ENCODE data around the gene MTERF2.
"Not testable (repeated sequence)": the region's sequence is repeated elsewhere in the genome, so short reads cannot be mapped to it uniquely, and the experiment has no call there.

The MTERF2 gene

GRCh38 chr12:107025671-107026070 lies 38.7 kb upstream of the MTERF2 start:
- Histone ChIP-seq H3K4me3 (ENCODE audit: low read depth in 1 of 5, low read length in 5 of 5) (no peak overlapping the region), H3K27ac (ENCODE audit: low read depth, low read length) (no peak overlapping the region), H3K9ac (ENCODE audit: low read length in 5 of 5) (no peak overlapping the region), H3K9me3 (ENCODE audit: control insufficient read depth in 5 of 5, low read length in 5 of 5) (no peaks in the 10 kb centered on the region), H3K4me1 (ENCODE audit: control insufficient read depth in 5 of 5, insufficient read depth in 5 of 5, low read length in 5 of 5) (peaks cover 0 to 12% (median 12%) of the 10 kb centered on the region in 5 donors), H3K36me3 (ENCODE audit: control insufficient read depth in 5 of 5, insufficient read depth in 5 of 5, low read length in 5 of 5) (peaks cover 0 to 4% (median 0%) of the 10 kb centered on the region in 5 donors), H3K27me3 (ENCODE audit: control insufficient read depth in 5 of 5, insufficient read depth in 4 of 5, low read length in 5 of 5) (no peaks in the 10 kb centered on the region)

GRCh38 chr12:107019546-107019945 lies 32.6 kb upstream of the MTERF2 start:
- Histone ChIP-seq H3K4me1 (ENCODE audit: control insufficient read depth in 5 of 5, insufficient read depth in 5 of 5, low read length in 5 of 5) (no peaks in the 10 kb centered on the region), H3K4me3 (ENCODE audit: low read depth in 1 of 5, low read length in 5 of 5) (no peak overlapping the region), H3K27ac (ENCODE audit: low read depth, low read length) (no peak overlapping the region), H3K27me3 (ENCODE audit: control insufficient read depth in 5 of 5, insufficient read depth in 4 of 5, low read length in 5 of 5) (no peaks in the 10 kb centered on the region), H3K36me3 (ENCODE audit: control insufficient read depth in 5 of 5, insufficient read depth in 5 of 5, low read length in 5 of 5) (peaks cover 0 to 6% (median 3%) of the 10 kb centered on the region in 5 donors), H3K9ac (ENCODE audit: low read length in 5 of 5) (no peak overlapping the region), H3K9me3 (ENCODE audit: control insufficient read depth in 5 of 5, low read length in 5 of 5) (no peaks in the 10 kb centered on the region)

GRCh38 chr12:107017042-107017441 lies 30.1 kb upstream of the MTERF2 start:
- Histone ChIP-seq H3K9ac (ENCODE audit: low read length in 5 of 5) (no peak overlapping the region), H3K27ac (ENCODE audit: low read depth, low read length) (no peak overlapping the region), H3K4me3 (ENCODE audit: low read depth in 1 of 5, low read length in 5 of 5) (no peak overlapping the region), H3K9me3 (ENCODE audit: control insufficient read depth in 5 of 5, low read length in 5 of 5) (no peaks in the 10 kb centered on the region), H3K27me3 (ENCODE audit: control insufficient read depth in 5 of 5, insufficient read depth in 4 of 5, low read length in 5 of 5) (no peaks in the 10 kb centered on the region), H3K36me3 (ENCODE audit: control insufficient read depth in 5 of 5, insufficient read depth in 5 of 5, low read length in 5 of 5) (peaks cover 0 to 6% (median 3%) of the 10 kb centered on the region in 5 donors), H3K4me1 (ENCODE audit: control insufficient read depth in 5 of 5, insufficient read depth in 5 of 5, low read length in 5 of 5) (no peaks in the 10 kb centered on the region)

GRCh38 chr12:107014055-107014454 lies 27.1 kb upstream of the MTERF2 start:
- no peak overlapping the region for H3K9ac ChIP-seq (ENCODE audit: low read length in 5 of 5)
- H3K4me3 ChIP-seq (ENCODE audit: low read depth in 1 of 5, low read length in 5 of 5), result no peak overlapping the region
- no peak overlapping the region for H3K27ac ChIP-seq (ENCODE audit: low read depth, low read length)
- no peaks in the 10 kb centered on the region for H3K27me3 ChIP-seq (ENCODE audit: control insufficient read depth in 5 of 5, insufficient read depth in 4 of 5, low read length in 5 of 5)
- peaks cover 0 to 4% (median 0%) of the 10 kb centered on the region in 5 donors for H3K36me3 ChIP-seq (ENCODE audit: control insufficient read depth in 5 of 5, insufficient read depth in 5 of 5, low read length in 5 of 5)
- no peaks in the 10 kb centered on the region for H3K9me3 ChIP-seq (ENCODE audit: control insufficient read depth in 5 of 5, low read length in 5 of 5)
- H3K4me1 ChIP-seq (ENCODE audit: control insufficient read depth in 5 of 5, insufficient read depth in 5 of 5, low read length in 5 of 5), result no peaks in the 10 kb centered on the region

GRCh38 chr12:107012736-107013425 lies 25.9 kb upstream of the MTERF2 start:
- Histone ChIP-seq H3K27me3 (ENCODE audit: control insufficient read depth in 5 of 5, insufficient read depth in 4 of 5, low read length in 5 of 5) (no peaks in the 10 kb centered on the region), H3K9me3 (ENCODE audit: control insufficient read depth in 5 of 5, low read length in 5 of 5) (no peaks in the 10 kb centered on the region), H3K9ac (ENCODE audit: low read length in 5 of 5) (no peak overlapping the region), H3K27ac (ENCODE audit: low read depth, low read length) (no peak overlapping the region), H3K4me1 (ENCODE audit: control insufficient read depth in 5 of 5, insufficient read depth in 5 of 5, low read length in 5 of 5) (no peaks in the 10 kb centered on the region), H3K4me3 (ENCODE audit: low read depth in 1 of 5, low read length in 5 of 5) (no peak overlapping the region), H3K36me3 (ENCODE audit: control insufficient read depth in 5 of 5, insufficient read depth in 5 of 5, low read length in 5 of 5) (peaks cover 0 to 4% (median 0%) of the 10 kb centered on the region in 5 donors)

GRCh38 chr12:107011519-107011918 lies 24.6 kb upstream of the MTERF2 start:
- no peak overlapping the region for H3K9ac ChIP-seq (ENCODE audit: low read length in 5 of 5)
- H3K4me3 ChIP-seq (ENCODE audit: low read depth in 1 of 5, low read length in 5 of 5), result no peak overlapping the region
- H3K36me3 ChIP-seq (ENCODE audit: control insufficient read depth in 5 of 5, insufficient read depth in 5 of 5, low read length in 5 of 5), result no peaks in the 10 kb centered on the region
- no peaks in the 10 kb centered on the region for H3K9me3 ChIP-seq (ENCODE audit: control insufficient read depth in 5 of 5, low read length in 5 of 5)
- H3K4me1 ChIP-seq (ENCODE audit: control insufficient read depth in 5 of 5, insufficient read depth in 5 of 5, low read length in 5 of 5), result no peaks in the 10 kb centered on the region
- no peaks in the 10 kb centered on the region for H3K27me3 ChIP-seq (ENCODE audit: control insufficient read depth in 5 of 5, insufficient read depth in 4 of 5, low read length in 5 of 5)
- H3K27ac ChIP-seq (ENCODE audit: low read depth, low read length), result no peak overlapping the region

- Histone ChIP-seq H3K9me3 (ENCODE audit: control insufficient read depth in 5 of 5, low read length in 5 of 5) (no peaks in the 10 kb centered on the region), H3K27me3 (ENCODE audit: control insufficient read depth in 5 of 5, insufficient read depth in 4 of 5, low read length in 5 of 5) (no peaks in the 10 kb centered on the region), H3K27ac (ENCODE audit: low read depth, low read length) (no peak overlapping the region), H3K9ac (ENCODE audit: low read length in 5 of 5) (no peak overlapping the region), H3K4me3 (ENCODE audit: low read depth in 1 of 5, low read length in 5 of 5) (no peak overlapping the region), H3K36me3 (ENCODE audit: control insufficient read depth in 5 of 5, insufficient read depth in 5 of 5, low read length in 5 of 5) (no peaks in the 10 kb centered on the region), H3K4me1 (ENCODE audit: control insufficient read depth in 5 of 5, insufficient read depth in 5 of 5, low read length in 5 of 5) (no peaks in the 10 kb centered on the region)
These were observed 20.5 kb upstream of the MTERF2 start for GRCh38 chr12:107007411-107007810.

- not testable (repeated sequence) for H3K4me3 ChIP-seq (ENCODE audit: low read depth in 1 of 5, low read length in 5 of 5); H3K4me1 ChIP-seq (ENCODE audit: control insufficient read depth in 5 of 5, insufficient read depth in 5 of 5, low read length in 5 of 5); H3K9me3 ChIP-seq (ENCODE audit: control insufficient read depth in 5 of 5, low read length in 5 of 5); H3K9ac ChIP-seq (ENCODE audit: low read length in 5 of 5); H3K27me3 ChIP-seq (ENCODE audit: control insufficient read depth in 5 of 5, insufficient read depth in 4 of 5, low read length in 5 of 5); H3K27ac ChIP-seq (ENCODE audit: low read depth, low read length)
- peaks cover 0 to 11% (median 3%) of the 10 kb centered on the region in 5 donors for H3K36me3 ChIP-seq (ENCODE audit: control insufficient read depth in 5 of 5, insufficient read depth in 5 of 5, low read length in 5 of 5)
These were observed 15.7 kb upstream of the MTERF2 start for GRCh38 chr12:107002665-107003064.

- Histone ChIP-seq H3K36me3 (ENCODE audit: control insufficient read depth in 5 of 5, insufficient read depth in 5 of 5, low read length in 5 of 5) (peaks cover 6 to 26% (median 8%) of the 10 kb centered on the region in 5 donors), H3K27ac (ENCODE audit: low read depth, low read length) (no peak overlapping the region), H3K9ac (ENCODE audit: low read length in 5 of 5) (no peak overlapping the region), H3K9me3 (ENCODE audit: control insufficient read depth in 5 of 5, low read length in 5 of 5) (no peaks in the 10 kb centered on the region), H3K4me1 (ENCODE audit: control insufficient read depth in 5 of 5, insufficient read depth in 5 of 5, low read length in 5 of 5) (peaks cover 0 to 5% (median 0%) of the 10 kb centered on the region in 5 donors), H3K27me3 (ENCODE audit: control insufficient read depth in 5 of 5, insufficient read depth in 4 of 5, low read length in 5 of 5) (no peaks in the 10 kb centered on the region), H3K4me3 (ENCODE audit: low read depth in 1 of 5, low read length in 5 of 5) (no peak overlapping the region)
These were observed 12.5 kb upstream of the MTERF2 start for GRCh38 chr12:106999446-106999845.

- H3K36me3 ChIP-seq (ENCODE audit: control insufficient read depth in 5 of 5, insufficient read depth in 5 of 5, low read length in 5 of 5), result peaks cover 6 to 26% (median 8%) of the 10 kb centered on the region in 5 donors
- H3K9ac ChIP-seq (ENCODE audit: low read length in 5 of 5), result no peak overlapping the region
- H3K4me1 ChIP-seq (ENCODE audit: control insufficient read depth in 5 of 5, insufficient read depth in 5 of 5, low read length in 5 of 5), result peaks cover 0 to 5% (median 0%) of the 10 kb centered on the region in 5 donors
- no peaks in the 10 kb centered on the region for H3K9me3 ChIP-seq (ENCODE audit: control insufficient read depth in 5 of 5, low read length in 5 of 5)
- no peak overlapping the region for H3K27ac ChIP-seq (ENCODE audit: low read depth, low read length)
- H3K27me3 ChIP-seq (ENCODE audit: control insufficient read depth in 5 of 5, insufficient read depth in 4 of 5, low read length in 5 of 5), result no peaks in the 10 kb centered on the region
- no peak overlapping the region for H3K4me3 ChIP-seq (ENCODE audit: low read depth in 1 of 5, low read length in 5 of 5)
These were observed 11.0 kb upstream of the MTERF2 start for GRCh38 chr12:106997916-106998315.

Measured in subcutaneous abdominal adipose tissue (tissue), 5 donors.